Stimulated activated CD4-positive, alpha-beta T cell treated with anti-CD3 and anti-CD28 coated beads, Interleukin-12 subunit alpha, Interleukin-12 subunit beta, amount 100 ng/mL, for 48 hours (primary cell): ENCODE measurements around the gene WNT9B.

Experiments
- DNase-seq, 3 donors: peaks; one replicate each; pipeline ENCODE4 v3.0.0-alpha.2; 2020; ENCODE audit warnings: low read depth in 2 of 3, low spot score in 1 of 3

The WNT9B gene

DNA sequence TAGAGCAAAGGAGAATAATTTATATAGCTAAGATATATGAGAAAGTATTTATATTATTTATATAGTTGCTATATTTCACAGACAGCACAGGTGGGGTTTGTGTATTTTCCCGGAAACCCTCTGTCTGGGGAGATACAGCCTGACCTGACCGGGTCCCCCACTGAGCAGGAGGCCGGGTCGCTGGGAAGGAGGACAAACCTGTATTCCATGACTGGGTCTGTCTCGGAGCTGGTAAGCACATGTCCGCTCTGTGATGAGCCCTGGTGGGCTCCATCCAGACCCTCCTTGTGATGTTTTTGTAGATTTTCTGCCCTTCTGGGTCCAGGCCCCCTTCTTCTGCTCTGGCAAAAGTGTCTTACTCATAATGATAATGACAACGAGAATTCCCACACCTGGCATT is 27.7 kb downstream of the WNT9B start:
- no peak for DNase-seq

DNA sequence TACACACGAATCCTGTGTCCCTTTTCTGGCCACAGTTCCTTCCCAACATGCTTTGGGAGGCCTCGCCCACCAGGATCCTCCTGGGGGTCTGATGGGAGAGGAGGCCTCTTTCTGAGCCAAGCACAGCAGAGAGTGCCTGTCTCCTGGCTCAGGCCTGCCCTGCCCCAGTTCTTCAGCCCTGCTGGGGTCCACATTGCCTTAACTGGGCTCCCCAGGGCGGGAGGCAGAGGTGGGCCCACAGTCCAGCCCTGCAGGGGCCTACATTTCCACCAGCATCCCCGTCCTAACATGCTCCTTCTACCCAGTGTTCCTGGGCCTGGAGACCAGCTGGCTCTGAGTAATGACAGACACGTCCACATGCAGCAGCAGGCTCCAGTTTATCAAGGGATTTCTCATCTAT is 29.6 kb downstream of the WNT9B start:
- DNase-seq = no peak

DNA sequence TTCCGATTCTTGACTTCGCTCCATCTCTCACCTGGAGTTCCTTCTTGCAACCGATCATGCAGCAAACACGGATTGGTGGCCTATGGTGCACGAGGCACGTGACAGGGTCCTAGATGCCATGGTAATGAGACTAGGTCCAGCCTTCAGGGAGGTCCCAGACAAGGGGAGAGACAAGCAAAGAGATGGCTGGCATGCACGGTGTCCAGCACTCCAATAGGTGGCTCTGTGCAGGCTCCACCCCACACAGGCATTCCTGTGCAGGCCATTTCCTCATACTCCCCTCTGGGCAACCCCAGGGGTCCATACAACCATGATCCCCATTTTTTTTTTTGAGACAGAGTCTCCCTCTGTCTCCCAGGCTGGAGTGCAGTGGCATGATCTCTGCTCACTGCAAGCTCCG is 31.3 kb downstream of the WNT9B start:
- no peak for DNase-seq

DNA sequence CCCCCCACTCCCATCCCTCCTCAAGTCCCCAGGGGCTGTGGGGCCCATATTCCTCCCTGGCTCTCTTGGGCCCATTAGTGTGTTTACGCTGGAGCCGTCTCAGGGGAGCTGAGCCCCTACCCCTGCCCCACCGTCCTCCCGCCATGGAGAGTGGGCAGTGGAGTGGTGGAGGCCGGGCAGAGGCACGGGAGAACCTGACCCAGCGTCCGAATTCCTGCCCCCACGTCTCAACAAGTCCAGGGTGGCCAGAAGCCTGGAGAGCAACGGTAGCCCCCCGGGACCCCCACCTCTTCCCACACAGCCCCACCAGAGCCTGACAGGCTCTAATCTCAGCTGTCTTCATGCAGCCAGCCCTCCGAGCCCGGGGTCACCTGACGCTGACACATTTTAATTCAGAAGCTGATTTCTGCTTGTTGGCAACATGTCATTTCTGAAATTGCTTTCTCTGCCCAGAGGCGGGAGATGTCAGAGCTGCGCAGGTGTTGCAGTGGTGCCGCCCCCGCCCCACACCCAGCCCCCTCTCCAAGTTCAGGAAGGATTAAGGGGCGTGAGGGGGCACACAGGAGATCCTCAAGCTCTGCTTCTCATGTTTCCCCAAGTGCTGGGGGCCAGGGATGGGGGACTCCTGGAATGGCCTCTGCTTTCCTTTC is 32.6 kb downstream of the WNT9B start:
- no peak for DNase-seq

DNA sequence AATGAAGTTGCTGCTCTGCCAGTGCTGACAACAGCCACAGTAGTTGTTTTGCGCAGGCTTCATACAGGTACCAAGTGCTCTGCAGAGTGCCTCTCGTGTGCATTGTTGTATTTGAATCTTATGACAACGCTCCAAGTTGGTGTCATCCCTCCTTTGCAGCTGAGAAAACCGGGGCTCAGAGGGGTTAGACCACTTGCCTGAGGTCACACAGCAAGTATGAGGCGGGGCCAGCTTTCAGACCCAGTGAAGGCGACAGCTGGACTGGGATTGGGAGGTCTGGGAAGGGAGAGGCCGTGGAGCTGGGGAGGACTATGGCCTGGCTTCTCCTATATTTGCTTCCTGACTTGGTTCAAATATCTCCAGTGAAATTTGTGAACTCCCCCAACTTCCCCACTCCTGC is 33.2 kb downstream of the WNT9B start:
- no peak for DNase-seq

DNA sequence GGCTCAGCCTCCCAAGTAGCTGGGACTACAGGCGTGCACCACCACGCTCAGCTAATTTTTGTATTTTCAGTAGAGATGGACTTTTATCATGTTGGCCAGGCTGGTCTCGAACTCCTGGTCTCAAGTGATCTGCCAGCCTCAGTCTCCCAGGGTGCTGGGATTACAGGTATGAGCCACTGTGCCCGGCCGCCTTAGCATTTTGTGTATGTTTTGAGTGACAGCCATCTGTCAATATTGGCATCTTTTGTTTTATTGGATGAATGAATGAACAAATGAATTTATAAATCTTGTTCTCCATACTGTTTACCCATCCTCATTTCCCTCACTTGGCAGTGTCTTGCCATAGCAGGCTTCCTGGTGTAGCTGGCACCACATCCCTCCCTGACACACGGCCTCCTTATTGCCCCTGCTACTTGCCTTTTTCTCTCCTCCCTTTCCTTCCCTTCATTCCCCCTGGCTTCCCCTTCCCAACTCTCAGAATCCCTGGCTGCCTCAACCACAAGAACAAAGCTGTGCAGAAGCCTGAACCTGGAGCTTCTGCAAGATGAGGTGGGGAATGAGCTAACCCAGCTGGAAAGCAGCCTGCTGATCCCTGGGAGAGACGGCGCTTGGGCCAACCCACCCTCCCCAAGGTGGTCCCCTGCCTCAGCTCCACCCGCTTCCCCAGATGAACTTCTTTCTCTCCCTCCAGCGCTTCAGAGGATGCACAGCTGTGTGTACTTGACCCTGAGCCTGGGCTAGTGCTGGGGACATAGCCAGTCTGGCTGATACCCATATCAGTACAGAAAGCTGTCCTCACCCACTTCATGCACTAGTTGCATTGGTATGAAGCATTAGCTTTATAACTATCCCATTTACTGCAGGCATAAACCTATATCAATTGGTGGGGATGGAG is 34.3 kb downstream of the WNT9B start:
- no peak for DNase-seq

DNA sequence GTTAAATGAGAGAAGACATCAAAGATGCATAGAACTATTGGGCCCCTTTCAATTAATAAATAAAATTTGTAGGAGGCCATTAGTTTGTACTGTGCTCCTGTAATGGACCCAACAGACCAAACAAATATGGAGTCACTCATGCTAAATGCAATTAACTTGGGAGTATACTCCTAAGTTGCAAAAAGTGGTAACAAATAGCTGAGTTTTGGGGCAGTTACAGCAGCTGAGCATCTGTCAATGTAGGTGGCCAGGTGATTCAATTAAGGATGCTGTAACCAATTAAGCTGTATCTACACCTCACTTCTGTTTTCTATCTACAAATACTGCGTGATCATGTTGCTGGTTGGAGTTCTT is 34.9 kb downstream of the WNT9B start:
- DNase-seq = no peak

DNA sequence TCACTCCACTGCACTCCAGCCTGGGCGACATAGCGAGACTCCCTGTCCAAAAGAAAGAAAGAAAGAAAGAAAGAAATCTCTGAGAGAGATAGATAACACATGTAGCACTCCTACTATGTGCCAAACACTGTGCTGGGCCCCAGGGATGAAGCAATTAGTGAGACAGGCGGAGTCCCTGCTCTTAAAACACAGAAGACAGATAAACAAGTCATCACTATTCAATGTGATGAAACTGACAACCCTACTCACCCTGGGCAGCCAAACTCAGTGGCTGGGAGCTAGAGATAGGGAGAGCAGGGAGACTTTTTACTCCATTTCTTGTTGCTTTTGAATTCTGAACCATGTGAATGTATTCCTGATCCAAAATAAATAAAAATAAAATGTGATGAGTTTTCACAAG is 36.3 kb downstream of the WNT9B start:
- no peak for DNase-seq

DNA sequence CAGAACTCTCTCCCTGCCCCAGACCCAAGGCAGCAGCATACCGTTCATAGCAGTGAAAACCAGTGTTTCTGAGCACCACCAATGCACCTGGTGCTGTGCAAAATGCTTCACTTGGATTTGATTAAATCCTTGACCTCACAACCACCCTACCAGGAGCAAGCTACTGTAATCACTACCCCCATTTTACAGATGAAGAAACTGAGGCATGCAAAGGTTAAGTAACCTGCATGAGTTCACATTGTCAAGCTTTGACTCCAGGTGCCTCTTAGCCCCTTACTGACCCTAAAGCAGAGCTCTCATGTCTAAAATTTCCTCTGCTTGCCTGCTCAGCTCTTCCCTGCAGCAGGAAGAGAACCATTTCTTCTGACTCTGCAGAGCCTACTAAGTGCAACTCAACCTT is 37.3 kb downstream of the WNT9B start:
- no peak for DNase-seq

DNA sequence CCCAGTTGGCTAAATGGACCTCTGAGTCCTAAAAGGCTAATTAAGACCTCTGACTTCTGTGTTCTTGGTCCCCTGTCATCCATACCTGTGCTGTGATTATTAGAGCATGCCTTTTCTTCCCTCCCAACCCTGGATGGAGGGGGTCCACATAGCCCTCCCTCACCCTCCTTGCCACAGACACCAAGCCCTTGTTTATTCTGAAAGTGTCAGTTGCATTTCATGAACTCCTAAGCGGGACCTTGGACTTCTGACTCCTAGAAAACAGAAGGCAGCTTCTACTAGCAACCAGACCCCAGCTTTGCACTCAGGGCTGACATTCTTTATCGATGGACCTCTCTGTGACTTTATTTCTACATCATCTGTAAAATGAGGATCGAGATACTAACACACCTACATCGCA is 38.1 kb downstream of the WNT9B start:
- no peak for DNase-seq

DNA sequence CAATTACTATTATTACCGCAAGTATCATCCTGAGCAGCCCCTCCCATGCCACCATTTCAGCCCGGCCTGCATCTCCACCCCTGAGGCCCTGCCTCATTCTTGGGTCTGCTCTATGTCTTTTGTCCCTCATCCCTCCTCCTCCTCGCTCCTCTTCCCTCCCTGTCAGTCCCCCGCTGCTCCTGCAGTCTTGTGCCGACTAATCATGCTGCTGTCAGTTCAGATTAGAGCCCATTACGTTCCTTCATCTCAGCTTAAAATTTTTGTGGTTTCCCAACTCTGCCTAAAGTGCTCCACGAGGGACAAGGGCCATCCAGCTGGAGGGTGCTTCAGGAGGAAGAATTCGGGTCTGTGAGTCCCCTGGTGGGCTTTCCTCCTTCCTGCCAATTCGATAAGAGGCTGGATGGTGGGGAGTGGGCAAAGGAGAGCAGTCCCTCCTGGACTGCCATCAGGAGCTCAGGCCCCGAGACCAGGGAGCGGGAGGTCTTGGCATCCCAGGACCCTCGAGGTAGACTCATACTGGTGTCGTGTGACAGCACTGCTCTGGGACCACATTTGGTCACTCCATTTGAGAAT is 38.7 kb downstream of the WNT9B start:
- no peak for DNase-seq

DNA sequence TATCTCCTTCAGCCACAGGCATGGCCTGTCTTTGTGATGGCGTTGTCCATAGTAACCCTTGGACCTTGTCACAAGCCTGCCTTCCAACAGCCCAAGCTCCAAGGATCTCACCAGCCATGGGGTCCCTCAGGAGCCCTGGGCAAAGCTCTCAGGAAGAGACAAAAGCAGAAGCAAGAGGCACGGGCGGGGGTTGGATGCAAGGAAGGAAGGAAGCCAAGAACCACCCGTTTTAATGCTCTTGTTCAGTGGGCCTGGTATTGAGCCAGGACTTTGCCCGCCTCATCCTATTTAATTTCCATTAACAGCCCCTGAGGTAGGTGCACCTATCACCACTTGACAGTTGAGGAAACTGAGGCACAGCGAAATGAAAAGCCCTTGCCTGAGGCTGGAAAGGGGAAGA is 39.3 kb downstream of the WNT9B start:
- no peak for DNase-seq

DNA sequence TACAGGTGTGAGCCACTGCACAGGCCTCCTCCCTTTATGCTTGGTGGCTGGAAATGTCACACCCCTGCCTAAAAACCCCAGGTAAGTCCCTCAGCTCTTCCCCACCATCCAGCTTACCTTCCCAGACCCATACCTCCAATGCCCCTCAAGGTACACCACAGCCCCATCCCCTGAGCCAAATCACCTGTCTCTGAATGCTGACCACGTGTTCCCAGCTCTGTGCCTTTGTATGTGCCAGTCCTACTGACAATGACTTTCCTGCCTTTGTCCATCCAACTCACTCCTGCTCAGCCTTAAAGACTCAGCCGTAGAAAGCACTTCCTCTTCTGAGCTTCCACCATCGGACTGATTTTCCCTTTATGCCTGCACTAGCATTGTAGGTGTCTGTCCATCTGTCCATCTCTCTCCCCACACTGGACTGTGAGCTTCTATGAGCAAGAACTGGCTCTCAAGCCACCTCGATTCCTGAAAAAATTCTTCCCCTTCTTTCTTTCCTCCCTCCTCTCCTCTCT is 40.9 kb downstream of the WNT9B start:
- DNase-seq = no peak

DNA sequence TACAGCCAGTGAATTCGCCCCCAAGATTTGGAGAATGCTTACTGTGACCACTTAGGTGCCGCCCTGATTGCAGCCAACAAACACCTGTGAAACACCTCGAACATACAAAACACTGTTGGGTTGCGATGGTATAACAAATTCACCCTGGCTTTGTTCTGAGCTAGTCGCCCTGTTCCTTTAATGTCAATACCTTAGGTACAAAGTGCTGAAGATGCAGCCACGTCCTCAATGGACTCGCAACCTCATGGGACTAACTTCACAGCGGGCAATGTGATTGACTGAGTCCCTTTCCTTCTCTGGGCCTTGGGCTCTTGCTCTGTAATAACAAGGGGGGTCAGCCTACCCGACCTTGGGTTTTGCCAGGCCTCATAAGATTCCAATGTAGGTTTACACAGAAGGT is 42.6 kb downstream of the WNT9B start:
- DNase-seq = no peak

DNA sequence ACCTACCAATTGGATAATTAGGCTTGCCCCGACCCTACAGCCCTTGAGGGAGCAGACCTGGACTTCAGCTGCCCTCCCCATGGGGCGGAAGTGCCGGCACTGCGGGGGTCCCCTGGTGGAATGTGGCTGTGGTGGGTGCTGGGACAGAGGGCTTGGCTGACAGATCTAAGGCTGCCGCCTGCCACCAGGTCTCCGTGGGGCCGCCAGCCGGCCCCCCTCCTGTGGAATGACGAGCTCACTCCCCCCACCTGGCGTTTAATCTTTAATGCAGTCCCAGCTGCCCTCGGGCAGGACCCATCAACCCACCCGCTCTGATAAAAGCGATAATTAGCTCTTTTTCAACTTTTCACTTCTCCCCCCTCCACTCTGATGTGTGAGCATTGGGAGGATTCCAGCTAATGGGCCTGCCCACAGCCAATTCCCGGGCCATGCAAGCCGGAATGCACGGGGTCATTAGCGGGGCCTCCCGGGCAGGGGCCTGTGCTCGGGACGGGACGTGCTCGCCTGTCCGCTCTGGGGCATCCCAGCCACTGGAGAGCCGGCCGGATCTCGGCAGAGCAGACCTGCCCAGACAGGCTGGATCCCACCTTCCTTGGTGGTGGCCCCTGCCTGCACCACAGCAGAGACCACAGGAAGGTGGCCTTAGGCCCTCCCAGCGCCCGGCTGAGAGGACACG is 43.2 kb downstream of the WNT9B start:
- no peak for DNase-seq

DNA sequence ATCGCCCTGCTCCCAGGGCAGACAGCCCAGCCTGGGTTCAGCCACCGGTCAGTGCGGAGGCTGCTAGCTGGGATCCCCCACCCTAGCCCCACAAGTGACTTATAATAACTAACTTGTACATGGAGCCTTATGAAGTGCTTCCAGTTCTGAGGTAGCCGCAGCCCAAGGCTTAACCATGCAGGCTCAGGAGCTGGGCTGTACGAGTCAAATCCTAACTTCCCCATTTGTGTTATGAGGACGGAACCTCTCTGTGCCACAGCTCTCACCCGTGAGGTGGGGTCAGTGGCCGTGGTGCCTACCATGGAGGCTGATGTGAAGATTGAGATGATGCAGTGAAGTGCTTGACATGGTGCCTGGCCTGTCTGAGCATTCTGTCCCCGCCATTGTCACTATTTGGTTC is 43.8 kb downstream of the WNT9B start:
- DNase-seq = no peak

DNA sequence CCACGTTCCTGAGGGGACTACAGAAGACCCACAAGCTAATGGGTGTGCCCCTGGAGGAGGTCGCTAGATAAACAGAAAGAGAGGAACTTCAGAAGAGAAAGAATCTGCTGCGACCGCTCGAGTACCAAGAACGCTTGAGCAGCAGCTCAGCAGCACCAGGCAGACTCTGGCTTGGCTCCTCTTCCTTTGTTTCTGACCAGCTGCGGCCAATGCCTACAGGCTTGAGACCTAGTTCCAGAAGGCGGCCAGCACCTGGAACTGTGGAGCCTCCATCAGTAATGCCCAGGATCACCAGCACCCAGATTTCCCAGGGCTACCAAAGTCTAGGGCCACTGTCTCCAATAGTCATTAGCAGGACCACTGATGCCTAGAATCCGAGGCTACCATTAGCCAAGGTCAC is 45.6 kb downstream of the WNT9B start:
- no peak for DNase-seq

DNA sequence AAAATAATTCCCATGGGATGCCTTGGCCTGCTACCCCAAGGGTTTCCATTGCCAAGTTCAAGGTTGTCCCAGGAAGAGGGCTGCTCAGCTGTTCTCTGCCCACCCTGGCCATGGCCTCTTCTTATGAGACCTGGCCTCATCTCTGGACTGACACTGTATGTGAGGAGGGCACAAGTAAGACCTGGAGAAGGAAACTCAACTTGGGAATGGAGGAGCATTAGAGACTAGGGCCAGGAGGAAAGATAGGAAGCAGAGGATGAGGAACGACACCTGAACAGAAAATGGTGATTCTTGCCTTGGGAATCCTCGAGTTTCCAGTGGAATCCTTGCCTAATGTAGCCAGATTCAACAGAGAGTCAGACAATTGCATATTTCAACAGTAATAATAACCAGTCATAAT is 47.0 kb downstream of the WNT9B start:
- no peak for DNase-seq

DNA sequence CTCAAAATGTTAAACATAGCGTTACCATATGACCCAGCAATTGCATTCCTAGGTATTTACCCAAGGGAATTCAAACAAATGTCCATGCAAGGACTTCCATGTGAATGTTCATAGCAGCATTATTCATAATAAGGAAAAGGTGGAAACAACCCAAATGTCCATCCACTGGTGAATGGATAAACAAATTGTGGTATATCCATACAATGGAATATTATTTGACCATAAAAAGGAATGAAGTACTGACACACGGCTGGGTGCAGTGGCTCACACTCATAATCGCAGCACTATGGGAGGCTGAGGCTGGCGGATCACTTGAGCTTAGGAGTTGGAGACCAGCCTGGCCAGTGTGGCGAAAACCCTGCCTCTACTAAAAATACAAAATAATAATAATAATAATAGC is 47.5 kb downstream of the WNT9B start:
- DNase-seq = no peak

DNA sequence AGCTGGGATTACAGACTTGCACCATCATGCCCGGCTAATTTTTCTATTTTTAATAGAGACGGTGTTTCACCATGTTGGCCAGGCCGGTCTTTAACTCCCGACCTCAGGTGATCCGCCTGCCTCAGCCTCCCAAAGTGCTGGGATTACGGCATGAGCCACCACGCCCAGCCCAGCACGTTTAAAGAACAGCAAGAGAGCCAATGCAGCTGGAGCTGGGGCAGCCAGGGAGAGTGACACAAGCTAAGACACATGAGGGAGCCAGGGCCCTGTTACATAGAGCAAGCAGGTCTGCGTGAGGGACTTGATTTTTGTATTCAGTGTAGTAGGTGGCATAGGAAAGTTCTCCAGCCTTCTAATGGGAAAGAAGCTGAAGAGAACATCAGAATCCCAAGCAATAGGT is 49.9 kb downstream of the WNT9B start:
- DNase-seq = no peak

DNA sequence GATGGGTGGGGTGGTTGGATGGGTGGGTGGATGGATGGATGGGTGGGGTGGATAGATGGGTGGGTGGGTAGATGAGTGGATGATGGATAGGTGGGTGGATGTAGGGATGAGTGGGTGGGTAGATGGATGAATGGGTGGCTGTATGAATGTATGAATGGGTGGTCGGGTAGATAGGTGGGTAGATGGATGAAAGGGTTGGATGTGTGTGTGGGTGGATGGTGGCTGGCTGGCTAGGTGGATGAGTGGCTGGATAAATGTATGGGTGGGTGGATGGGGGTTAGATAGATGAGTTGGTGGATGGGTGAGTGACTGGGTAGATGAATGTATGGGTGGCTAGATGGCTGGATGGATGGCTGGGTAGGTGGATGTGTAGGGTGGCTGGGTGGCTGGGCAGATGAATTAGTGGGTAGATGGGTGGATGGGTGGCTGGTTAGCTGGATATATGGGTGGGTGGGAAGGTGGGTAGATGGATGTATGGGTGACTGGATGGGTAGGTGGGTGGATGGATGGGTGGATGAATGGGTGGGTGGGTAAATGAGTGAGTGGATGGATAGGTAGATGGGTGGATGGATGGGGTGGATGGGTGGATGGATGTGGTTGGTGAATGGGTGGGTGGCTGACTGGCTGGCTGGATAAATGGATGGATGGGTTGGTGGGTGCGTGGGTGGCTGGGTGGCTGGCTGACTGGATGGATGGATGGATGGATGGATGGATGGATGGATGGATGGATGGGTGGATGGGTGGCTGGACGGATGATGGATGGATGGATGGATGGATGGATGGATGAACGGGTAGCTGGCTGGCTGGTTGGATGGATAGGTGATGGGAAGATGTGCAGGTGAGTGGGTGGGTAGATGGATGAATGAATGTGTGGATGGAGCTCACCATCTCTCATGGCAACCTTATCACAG is 52.6 kb downstream of the WNT9B start:
- no peak for DNase-seq
